ENCODE measurements around the gene ACKR4.

DNA sequence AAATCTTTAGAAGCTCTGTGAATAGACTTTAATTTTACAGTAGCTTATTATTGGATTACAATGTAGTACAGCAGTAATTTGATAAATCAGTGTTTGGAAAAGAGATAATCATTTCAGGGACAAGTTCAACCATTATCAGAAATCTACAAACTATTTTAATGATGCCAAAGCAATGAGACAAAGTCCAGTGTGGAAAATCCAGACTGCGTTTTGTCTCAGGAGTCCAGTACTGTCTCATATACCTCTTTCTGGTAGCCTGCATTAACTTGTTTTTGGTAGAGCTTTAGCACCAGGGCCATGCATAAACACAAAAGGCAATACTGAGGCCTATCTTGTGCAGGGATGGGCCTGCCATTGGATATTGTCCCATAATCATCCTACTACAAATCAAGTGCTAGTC lies 19.7 kb downstream of the ACKR4 start:
- TF ChIP-seq, protein P1, sequence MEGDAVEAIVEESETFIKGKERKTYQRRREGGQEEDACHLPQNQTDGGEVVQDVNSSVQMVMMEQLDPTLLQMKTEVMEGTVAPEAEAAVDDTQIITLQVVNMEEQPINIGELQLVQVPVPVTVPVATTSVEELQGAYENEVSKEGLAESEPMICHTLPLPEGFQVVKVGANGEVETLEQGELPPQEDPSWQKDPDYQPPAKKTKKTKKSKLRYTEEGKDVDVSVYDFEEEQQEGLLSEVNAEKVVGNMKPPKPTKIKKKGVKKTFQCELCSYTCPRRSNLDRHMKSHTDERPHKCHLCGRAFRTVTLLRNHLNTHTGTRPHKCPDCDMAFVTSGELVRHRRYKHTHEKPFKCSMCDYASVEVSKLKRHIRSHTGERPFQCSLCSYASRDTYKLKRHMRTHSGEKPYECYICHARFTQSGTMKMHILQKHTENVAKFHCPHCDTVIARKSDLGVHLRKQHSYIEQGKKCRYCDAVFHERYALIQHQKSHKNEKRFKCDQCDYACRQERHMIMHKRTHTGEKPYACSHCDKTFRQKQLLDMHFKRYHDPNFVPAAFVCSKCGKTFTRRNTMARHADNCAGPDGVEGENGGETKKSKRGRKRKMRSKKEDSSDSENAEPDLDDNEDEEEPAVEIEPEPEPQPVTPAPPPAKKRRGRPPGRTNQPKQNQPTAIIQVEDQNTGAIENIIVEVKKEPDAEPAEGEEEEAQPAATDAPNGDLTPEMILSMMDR (IDR thresholded peaks at IDR 0.05; ENCODE audit: low read depth, low read length, poor library complexity, severe bottlenecking): no peak
- TF ChIP-seq EZH2phosphoT487 (IDR thresholded peaks at IDR 0.05; ENCODE audit: borderline replicate concordance, low read length): no peak
